ENCODE data around the gene RMI1.

RMI1 gene

DNA sequence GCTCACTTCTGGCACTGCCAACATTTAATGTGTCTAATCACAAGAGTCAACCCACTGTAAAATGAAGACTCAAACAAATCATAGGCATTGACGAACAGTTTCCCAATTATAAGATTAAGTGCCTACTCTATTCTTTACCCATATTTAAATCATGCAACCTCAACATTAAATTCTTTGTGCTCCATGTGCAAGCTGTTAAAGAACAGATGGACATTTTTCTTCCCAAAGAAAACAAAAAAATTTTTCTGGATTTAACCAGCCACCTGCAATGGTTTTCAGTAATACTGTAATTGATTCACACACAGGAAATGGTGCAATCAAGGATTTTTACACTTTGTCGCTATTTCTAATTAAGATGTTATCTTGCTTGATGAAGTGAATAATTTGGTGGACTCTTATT lies 4.2 kb upstream of the RMI1 start:
- peaks cover 71% of the 10 kb centered on the region for H3K36me3 ChIP-seq (ENCODE audit: insufficient read depth, low read length)
- H3K4me1 ChIP-seq (ENCODE audit: insufficient read depth, low read length): peaks cover 29% of the 10 kb centered on the region
- no peak overlapping the region for H2AFZ ChIP-seq (ENCODE audit: low read depth, low read length)
- no peak overlapping the region for H3K4me3 ChIP-seq (ENCODE audit: low read length)
- H3K9me3 ChIP-seq (ENCODE audit: low read length): no peaks in the 10 kb centered on the region
- no peaks in the 10 kb centered on the region for H3K27me3 ChIP-seq (ENCODE audit: insufficient read depth, low read length)

DNA sequence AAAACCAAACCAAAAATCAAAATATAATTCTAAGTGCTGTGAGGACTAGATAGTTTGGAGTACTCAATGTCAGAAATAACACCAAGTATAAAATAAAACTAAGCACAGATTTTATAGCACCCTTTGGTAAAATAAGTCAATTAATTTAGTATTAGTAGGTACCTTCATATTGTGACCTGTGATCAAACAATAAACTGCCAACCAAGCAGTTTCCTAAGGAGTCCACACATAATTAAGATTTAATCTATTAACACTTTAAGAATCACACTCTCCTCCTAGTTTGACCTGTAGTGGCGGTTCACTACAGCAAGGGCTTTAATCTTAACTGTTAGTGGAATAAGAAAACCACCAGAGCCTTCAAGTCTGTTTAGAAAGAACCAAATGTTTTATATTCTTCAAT lies 3.4 kb upstream of the RMI1 start:
- Histone ChIP-seq H3K9me3 (ENCODE audit: low read length) (no peaks in the 10 kb centered on the region), H3K36me3 (ENCODE audit: insufficient read depth, low read length) (peaks cover 63% of the 10 kb centered on the region), H3K4me3 (ENCODE audit: low read length) (peak overlapping the region; percentile 87), H2AFZ (ENCODE audit: low read depth, low read length) (no peak overlapping the region), H3K4me1 (ENCODE audit: insufficient read depth, low read length) (peaks cover 34% of the 10 kb centered on the region), H3K27me3 (ENCODE audit: insufficient read depth, low read length) (no peaks in the 10 kb centered on the region)

DNA sequence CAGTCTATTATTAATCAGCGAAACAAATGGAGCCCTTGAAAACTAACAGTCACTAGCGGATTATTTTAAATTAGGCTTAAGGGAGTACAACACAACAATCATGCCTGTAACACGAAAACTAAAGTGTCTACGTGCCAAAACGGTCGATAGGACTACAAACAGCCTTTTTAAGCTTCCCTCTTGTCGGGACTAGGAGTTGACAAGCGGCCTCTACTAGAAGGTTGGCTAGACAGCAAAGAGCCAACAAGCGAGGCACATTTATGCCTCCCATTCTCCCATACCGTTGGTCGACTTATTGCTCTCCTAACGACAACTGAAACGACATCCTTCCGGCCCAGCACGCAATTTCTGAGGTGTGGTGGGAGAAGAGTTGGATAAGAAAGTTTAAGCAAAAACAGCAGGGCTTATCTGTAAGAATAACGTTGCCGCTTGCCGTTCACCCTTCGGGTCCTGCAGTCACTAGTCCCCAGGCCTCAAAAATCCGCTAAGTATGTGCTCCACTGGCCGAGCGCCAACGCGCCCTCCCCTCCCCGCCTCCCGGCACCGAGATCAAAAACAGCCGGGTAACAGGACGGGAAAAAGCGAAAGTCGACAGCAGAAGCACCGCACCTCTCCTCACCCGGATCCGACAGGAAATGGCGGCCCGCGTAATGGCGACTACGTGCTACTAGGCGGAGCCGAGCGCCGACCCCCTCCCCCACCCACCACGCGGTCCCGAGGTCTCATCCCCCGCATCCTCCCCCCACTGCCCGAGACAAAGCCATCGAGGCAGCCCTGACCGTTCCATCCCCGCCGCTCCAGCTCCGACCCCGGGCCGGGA lies 1.4 kb upstream of the RMI1 start:
- no peaks in the 10 kb centered on the region for H3K27me3 ChIP-seq (ENCODE audit: insufficient read depth, low read length)

DNA sequence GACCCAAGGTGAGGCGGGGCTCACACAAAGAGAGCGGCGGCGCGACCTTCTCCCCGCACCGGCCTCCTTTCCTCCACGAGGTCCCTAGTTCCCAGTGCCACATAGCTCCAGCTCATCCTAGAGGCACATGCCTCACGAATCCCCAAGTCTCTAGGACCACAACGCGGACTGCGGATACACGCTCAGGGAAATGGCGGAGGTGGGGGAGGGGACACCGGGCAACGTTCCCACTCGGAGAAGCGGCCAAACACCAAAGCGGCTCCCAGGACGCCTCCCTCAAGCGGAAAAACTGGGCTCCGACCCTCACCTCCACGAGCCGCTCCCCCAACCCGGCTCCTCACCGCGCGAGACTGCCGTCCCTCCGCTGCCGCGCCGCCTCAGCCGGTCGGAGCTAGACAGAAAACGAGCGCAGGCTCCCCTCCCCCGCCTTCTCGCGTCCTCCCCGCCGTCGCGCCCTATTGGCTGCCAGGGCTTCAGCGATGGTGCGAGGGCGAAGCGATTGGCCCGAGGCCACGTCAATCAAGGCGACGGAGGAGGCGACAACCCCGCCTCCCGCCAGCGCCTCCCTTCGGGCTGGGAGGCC lies 702 bp upstream of the RMI1 start, which contains the start of gene HNRNPK:
Gene HNRNPK (minus strand): TSS at position 404 of the 583 bp plus-strand sequence. CDS start 1,963 bp downstream, outside the sequence.
- peaks cover 38% of the 10 kb centered on the region for H3K4me1 ChIP-seq (ENCODE audit: insufficient read depth, low read length)
- H3K36me3 ChIP-seq (ENCODE audit: insufficient read depth, low read length): peaks cover 37% of the 10 kb centered on the region
- no peaks in the 10 kb centered on the region for H3K27me3 ChIP-seq (ENCODE audit: insufficient read depth, low read length)
- peak within 1 kb of the TSS; percentile 65 for H2AFZ ChIP-seq (ENCODE audit: low read depth, low read length)
- peak within 1 kb of the TSS; percentile 87 for H3K4me3 ChIP-seq (ENCODE audit: low read length)
- no peaks in the 10 kb centered on the region for H3K9me3 ChIP-seq (ENCODE audit: low read length)

More for the DNA sequence above, 1.4 kb upstream of the RMI1 start:
- no peak overlapping the region for H2AFZ ChIP-seq (ENCODE audit: low read depth, low read length)
- peak overlapping the region; percentile 87 for H3K4me3 ChIP-seq (ENCODE audit: low read length)
- H3K36me3 ChIP-seq (ENCODE audit: insufficient read depth, low read length): peaks cover 44% of the 10 kb centered on the region
- H3K9me3 ChIP-seq (ENCODE audit: low read length): no peaks in the 10 kb centered on the region
- peaks cover 41% of the 10 kb centered on the region for H3K4me1 ChIP-seq (ENCODE audit: insufficient read depth, low read length)

DNA sequence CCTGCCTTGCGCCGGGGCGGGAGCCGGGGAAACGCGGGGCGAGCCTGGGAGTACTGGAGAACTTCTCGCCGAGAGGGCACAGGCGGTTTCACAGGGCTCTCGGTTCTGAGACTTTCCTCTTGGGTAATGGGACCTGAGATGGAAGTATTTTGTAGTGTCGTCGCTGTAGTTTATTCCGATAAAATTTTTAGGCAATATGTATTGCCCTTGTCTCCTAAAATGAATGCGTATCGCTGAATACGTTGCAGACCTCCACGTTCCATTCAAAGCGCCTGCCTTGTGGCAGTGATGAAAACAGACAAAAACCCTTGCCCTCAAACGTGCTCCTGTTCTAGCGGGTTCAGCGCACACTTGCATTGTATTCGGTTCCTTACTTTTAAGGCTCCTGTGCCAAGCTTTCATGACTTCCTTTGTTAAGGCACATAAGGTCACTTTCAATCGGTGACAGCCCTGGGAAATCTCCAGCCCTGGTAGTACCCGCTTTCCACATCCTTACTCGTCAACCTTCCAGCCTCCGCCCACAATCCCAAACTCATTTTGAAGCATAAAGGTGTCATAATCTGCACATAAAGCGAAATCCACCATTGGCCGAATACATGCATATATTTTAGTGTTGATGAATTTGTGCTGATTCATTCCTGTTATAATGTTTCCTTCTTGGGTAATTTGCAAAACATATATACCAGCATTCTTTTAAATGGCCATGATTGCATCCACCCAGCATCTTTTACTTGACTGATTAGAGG lies 694 bp downstream of the RMI1 start:
- Histone ChIP-seq H2AFZ (ENCODE audit: low read depth, low read length) (peak overlapping the region; percentile 65), H3K27me3 (ENCODE audit: insufficient read depth, low read length) (no peaks in the 10 kb centered on the region), H3K4me1 (ENCODE audit: insufficient read depth, low read length) (peaks cover 30% of the 10 kb centered on the region), H3K36me3 (ENCODE audit: insufficient read depth, low read length) (peaks cover 26% of the 10 kb centered on the region), H3K9me3 (ENCODE audit: low read length) (no peaks in the 10 kb centered on the region), H3K4me3 (ENCODE audit: low read length) (peak overlapping the region; percentile 87)

DNA sequence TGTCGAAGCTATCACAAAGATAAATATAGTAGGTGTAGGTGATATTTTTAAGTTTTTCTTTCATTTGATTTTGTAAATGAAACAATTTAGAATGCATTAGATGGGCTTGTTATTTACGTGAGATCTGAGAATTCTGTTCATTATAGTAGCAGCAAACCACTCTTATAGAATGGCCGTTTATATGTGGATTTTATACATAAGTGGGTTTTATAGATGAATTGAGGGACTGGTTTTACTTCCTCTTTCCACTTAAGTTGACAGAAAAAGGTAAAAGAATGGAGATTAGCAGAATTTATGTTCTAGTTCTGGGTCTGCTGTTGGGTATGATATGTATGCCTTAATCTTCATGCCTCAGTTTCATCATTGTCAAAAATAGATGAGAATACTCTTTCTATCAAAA lies 5.6 kb downstream of the RMI1 start:
- Histone ChIP-seq H3K27me3 (ENCODE audit: insufficient read depth, low read length) (no peaks in the 10 kb centered on the region), H3K4me1 (ENCODE audit: insufficient read depth, low read length) (peaks cover 13% of the 10 kb centered on the region), H3K4me3 (ENCODE audit: low read length) (no peak overlapping the region), H3K9me3 (ENCODE audit: low read length) (no peaks in the 10 kb centered on the region), H3K36me3 (ENCODE audit: insufficient read depth, low read length) (peaks cover 27% of the 10 kb centered on the region), H2AFZ (ENCODE audit: low read depth, low read length) (no peak overlapping the region)

DNA sequence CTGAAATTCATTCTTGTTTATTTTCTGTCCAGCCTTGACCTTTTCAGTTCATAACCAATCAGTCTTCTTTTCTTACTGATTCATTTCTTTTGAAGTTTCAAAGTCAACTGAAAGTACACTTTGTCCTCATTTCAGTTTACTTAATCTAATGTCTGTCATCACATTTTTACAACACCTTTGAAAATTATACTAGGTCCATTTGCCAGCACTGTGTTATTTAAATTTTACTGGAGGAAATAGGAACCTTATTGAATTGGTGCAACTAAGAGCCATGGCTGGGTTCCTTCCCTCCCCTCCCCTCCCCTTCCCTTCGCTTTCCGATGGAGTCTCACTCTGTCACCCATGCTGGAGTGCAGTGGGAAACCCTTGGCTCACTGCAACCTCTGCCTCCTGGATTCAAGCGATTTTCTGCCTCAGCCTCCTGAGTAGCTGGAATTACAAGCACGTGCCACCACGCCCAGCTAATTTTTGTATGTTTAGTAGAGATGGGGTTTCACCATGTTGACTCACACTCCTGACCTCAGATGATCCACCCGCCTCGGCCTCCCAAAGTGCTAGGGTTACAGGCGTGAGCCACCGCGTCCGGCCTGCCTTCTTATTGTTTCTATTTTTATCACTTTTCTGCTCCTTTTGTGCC lies 6.3 kb downstream of the RMI1 start:
- Histone ChIP-seq H3K36me3 (ENCODE audit: insufficient read depth, low read length) (peaks cover 30% of the 10 kb centered on the region), H3K9me3 (ENCODE audit: low read length) (no peaks in the 10 kb centered on the region), H2AFZ (ENCODE audit: low read depth, low read length) (no peak overlapping the region), H3K27me3 (ENCODE audit: insufficient read depth, low read length) (no peaks in the 10 kb centered on the region), H3K4me3 (ENCODE audit: low read length) (no peak overlapping the region), H3K4me1 (ENCODE audit: insufficient read depth, low read length) (peaks cover 11% of the 10 kb centered on the region)

DNA sequence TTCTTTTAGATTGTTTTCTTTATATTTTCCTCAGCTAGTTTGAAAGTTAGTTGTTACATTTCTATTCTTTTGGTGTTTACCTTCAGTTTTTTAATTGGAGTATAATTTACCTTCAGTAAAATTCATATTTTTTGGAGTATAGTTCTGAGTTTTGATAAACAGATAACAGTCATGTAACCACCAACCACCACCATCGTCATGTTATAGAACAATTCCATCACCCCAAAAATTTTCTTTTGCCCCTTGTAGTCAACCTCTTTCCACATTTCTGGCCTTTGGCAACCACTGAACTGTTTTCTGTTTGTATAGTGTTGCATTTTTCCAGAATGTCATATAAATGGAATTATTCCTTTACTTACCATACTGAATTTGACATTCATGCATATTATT lies 6.8 kb downstream of the RMI1 start:
- Histone ChIP-seq H3K9me3 (ENCODE audit: low read length) (no peaks in the 10 kb centered on the region), H3K4me1 (ENCODE audit: insufficient read depth, low read length) (peaks cover 6% of the 10 kb centered on the region), H3K36me3 (ENCODE audit: insufficient read depth, low read length) (peaks cover 30% of the 10 kb centered on the region), H3K4me3 (ENCODE audit: low read length) (no peak overlapping the region), H3K27me3 (ENCODE audit: insufficient read depth, low read length) (no peaks in the 10 kb centered on the region), H2AFZ (ENCODE audit: low read depth, low read length) (no peak overlapping the region)

DNA sequence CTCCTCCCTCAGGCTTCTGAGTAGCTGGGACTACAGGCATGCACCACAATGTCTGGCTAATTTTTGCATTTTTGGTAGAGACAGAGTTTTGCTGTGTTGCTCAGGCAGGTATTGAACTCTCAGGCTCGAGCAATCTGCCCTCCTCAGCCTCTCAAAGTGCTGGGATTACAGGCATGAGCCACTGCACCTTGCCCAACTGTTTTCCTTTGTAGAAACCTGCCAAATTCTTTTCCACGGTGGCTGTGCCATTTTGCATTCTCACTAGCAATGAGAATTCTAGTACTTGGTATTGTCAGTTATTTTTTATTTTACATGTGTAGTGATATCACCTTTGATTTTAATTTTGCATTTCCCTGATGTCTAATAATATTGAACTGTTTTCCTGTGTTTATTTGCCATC lies 7.8 kb downstream of the RMI1 start:
- Histone ChIP-seq H3K9me3 (ENCODE audit: low read length) (no peaks in the 10 kb centered on the region), H2AFZ (ENCODE audit: low read depth, low read length) (no peak overlapping the region), H3K27me3 (ENCODE audit: insufficient read depth, low read length) (no peaks in the 10 kb centered on the region), H3K4me1 (ENCODE audit: insufficient read depth, low read length) (peaks cover 2% of the 10 kb centered on the region), H3K4me3 (ENCODE audit: low read length) (no peak overlapping the region), H3K36me3 (ENCODE audit: insufficient read depth, low read length) (peaks cover 30% of the 10 kb centered on the region)

DNA sequence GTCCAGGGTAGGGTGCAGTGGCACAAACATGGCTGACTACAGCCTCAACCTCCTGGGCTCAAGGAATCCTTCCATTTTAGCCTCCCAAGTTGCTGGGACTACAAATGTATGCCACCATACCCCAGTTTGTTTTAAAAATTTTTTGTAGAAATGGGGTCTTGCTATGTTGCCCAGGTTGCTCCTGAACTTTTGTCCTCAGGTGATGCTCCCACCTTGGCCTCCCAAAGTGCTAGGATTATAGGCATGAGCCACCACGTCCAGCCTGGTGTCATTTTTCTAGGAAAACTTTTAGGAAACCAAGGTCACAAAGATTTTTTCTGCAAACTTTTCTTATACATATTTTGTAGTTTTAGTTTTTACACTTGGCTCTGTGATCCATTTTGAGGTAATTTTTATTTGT lies 10.8 kb downstream of the RMI1 start:
- no peaks in the 10 kb centered on the region for H3K9me3 ChIP-seq (ENCODE audit: low read length)
- H2AFZ ChIP-seq (ENCODE audit: low read depth, low read length): no peak overlapping the region
- H3K36me3 ChIP-seq (ENCODE audit: insufficient read depth, low read length): peaks cover 30% of the 10 kb centered on the region
- H3K4me1 ChIP-seq (ENCODE audit: insufficient read depth, low read length): no peaks in the 10 kb centered on the region
- no peak overlapping the region for H3K4me3 ChIP-seq (ENCODE audit: low read length)
- H3K27me3 ChIP-seq (ENCODE audit: insufficient read depth, low read length): no peaks in the 10 kb centered on the region

DNA sequence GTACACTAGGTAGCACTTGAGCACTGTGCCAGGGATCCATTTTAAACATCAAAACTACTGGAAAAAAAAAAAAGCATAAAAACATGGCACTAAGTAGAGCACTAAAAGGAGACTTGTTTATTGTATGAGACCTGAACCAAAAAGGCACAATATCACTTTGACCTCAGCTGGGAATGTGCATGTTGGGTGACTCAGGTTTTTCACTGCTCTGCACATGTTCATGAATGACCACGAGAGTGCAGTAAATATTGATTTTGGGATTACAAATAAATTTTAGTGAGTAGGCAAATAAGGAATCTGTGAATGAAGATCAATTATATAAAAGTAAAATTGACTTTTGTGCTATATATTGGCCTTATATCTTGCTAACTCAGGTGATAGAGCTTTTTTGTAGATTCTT lies 11.8 kb downstream of the RMI1 start:
- H3K36me3 ChIP-seq (ENCODE audit: insufficient read depth, low read length): peaks cover 30% of the 10 kb centered on the region
- H3K9me3 ChIP-seq (ENCODE audit: low read length): no peaks in the 10 kb centered on the region
- H3K4me1 ChIP-seq (ENCODE audit: insufficient read depth, low read length): no peaks in the 10 kb centered on the region
- H2AFZ ChIP-seq (ENCODE audit: low read depth, low read length): no peak overlapping the region
- H3K27me3 ChIP-seq (ENCODE audit: insufficient read depth, low read length): no peaks in the 10 kb centered on the region
- no peak overlapping the region for H3K4me3 ChIP-seq (ENCODE audit: low read length)

DNA sequence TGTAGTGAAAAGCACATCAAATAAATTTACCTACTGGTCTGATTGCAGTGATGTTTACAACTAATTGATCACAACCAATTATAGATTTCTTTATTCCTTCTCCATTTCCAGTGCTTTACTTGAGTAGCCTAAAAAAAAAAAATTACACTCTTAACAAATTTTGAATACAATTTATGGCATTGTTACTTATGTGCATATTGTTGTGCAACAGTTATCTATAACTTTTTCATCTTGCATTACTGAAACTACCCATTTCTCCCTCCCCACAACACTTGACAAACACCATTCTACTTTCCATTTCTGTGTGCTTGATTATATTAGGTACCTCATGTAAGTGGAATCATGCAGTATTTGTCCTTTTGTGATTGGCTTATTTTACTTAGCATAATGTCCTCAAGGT lies 12.3 kb downstream of the RMI1 start:
- no peaks in the 10 kb centered on the region for H3K9me3 ChIP-seq (ENCODE audit: low read length)
- H2AFZ ChIP-seq (ENCODE audit: low read depth, low read length): no peak overlapping the region
- H3K4me1 ChIP-seq (ENCODE audit: insufficient read depth, low read length): no peaks in the 10 kb centered on the region
- H3K36me3 ChIP-seq (ENCODE audit: insufficient read depth, low read length): peaks cover 33% of the 10 kb centered on the region
- H3K4me3 ChIP-seq (ENCODE audit: low read length): no peak overlapping the region
- no peaks in the 10 kb centered on the region for H3K27me3 ChIP-seq (ENCODE audit: insufficient read depth, low read length)

DNA sequence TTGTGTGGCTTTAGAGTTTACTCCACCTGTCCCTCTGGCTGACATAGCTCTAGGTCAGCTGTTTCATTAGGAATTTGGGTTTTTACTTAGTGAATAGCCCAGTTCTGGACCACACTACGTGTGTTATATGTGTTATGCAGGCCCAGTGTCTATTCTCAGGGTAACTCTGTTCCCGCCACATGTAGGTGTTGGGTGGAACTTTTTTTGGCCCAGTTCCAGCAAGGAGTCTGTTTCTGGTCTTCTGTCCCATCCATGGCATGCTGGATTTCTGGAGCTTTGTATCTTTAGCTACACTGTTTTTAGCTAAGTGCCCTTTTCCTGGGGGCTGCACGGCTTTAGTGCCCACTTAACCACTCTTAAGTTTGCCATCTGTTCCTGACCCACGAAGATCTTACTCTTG lies 15.5 kb downstream of the RMI1 start:
- Histone ChIP-seq H3K27me3 (ENCODE audit: insufficient read depth, low read length) (no peaks in the 10 kb centered on the region), H2AFZ (ENCODE audit: low read depth, low read length) (no peak overlapping the region), H3K4me3 (ENCODE audit: low read length) (no peak overlapping the region), H3K4me1 (ENCODE audit: insufficient read depth, low read length) (no peaks in the 10 kb centered on the region), H3K36me3 (ENCODE audit: insufficient read depth, low read length) (peaks cover 17% of the 10 kb centered on the region), H3K9me3 (ENCODE audit: low read length) (no peaks in the 10 kb centered on the region)

All from neuron (in vitro differentiated cells).